Right ventricle myocardium superior (tissue), 1 donor: ENCODE measurements around the gene CPZ. TPM values are rescaled to one million over a fixed set of nuclear protein-coding genes. Genes with fewer than 3 reads are reported as not detected.

Experiments
- ATAC-seq: fragments of 200-7000 bp; cut with Tn5 transposase; one replicate; pipeline ENCODE4 v1.9.1; 2020; ENCODE audit warnings: mild to moderate bottlenecking; ENCODE audit not compliant: poor library complexity
- DNase-seq: peaks from one replicate; pipeline ENCODE4 v3.0.0-alpha.2; 2020
- intact Hi-C: fragments of 100-400 bp; cut with DNase I; formaldehyde crosslinking; loops from one replicate; pipeline ENCODE4 v1.11.2; 2022
- total RNA-seq: library from RNA; stranded (reverse); fragmentation: NEBNext Ultra II Directional; extraction: Animal tissue kit (Norgen Biotek cat#: 25700); gene quantifications from one replicate; pipeline ENCODE4 v1.2.1, GENCODE V29; 2021
- donor health status: DM: no; HTN: yes; CAD: no; lungs with severe emphysema.

The CPZ gene
- total RNA-seq, 1 donor from 2014 or later, result not detected

DNA sequence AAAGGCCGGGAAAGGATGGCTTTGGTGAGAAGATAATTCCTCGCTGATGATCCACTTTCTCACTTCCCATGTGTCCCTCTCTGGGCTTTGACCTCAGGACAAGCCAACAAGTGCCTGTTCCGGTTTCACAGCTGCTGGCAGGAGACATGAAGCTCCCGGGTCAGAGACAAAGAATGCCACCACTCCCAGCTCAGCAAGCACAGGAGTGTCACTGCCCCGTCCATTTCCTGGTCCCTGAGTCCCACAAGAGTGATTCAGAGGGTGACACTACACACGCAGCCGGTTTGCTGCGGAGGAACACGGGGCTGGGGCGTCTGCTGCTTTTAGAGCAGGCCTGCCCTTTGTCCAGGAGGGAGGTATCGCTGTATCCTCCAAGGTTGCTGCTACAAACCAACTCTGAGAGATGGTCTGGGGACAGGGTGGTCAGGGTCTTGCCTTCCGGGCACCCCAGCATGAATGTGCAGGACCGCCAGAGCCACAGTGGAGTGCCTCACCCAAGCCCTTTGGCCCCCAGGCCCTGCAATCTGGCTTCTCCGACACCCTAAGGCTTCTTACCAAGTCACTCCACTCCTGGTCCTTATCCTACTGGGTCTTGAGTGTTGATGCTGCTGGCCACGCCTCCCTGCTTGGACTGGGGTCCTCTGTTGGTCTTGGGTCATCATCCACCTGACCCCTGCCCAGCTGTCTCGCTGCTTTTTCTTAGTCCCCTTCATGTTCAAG is 49.5 kb downstream of the CPZ start:
- intact Hi-C loops, result no loop called here
- ATAC-seq (no peak), DNase-seq (no peak)

GRCh38 chr4:8642651-8643321 is 50.2 kb downstream of the CPZ start:
- intact Hi-C loops, result no loop called here
- ATAC-seq, result no peak
- DNase-seq, result no peak

DNA sequence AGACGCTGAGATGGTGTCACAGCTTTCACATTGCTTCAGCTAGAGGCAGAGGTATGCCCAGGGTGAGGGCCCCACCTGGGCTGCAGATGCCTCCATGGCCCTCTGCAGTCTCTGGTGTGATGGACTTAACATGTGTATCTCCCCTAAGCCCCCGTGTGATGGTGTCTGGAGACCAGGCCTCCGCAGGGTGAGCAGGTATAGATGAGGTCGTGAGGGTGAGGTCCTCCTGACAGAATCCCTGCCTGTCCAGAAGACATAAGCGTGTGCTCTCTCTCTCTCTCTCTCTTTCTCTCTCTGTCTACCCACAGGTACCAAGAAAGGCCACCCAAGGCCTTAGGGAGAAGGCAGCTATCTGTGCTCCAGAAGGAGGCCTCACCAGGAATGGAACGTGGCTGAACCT is 50.9 kb downstream of the CPZ start:
- intact Hi-C loops, result no loop called here
- DNase-seq, result no peak
- ATAC-seq, result no peak

DNA sequence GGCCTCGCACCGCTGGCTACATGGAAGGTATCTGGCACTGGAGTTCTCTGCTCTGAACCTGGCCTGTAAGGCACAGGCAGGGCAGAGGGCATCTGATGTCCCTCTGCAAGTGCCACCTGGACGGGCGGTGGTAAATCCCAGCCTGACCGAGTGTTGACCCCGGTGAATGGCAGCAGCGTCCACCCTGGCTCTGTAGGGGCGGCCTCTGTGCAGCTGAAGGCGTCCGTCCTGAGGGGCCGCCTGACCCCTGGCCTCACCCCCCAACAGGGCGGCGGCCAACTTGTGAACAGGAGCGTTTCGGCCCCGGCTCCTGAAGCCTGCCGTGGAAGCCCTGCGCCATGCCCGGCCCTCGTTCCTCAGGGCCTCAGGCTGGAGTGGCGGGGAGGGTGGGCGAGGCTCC is 51.4 kb downstream of the CPZ start:
- ATAC-seq (no peak), DNase-seq (no peak)
- intact Hi-C loops, result no loop called here

DNA sequence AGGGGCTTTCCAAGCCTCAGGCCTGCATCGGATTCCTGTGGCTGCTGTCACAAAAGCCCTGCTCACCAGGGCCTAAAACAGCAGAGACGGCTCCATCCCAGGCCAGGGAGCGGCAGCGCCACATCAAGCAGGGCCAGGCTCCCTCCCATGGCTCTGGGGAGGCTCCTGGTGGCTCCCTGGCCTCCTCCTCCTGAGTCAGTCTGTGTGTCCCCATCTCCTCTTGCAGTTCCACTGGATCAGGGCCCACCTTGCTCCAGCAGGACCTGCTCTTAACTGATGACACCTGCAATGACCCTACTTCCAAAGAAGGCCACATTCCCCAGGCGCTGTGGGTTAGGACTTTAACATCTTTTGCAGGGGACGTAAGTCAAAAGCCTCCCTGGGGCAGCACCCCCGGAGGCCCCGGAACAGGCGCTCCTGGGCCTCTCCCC is 51.9 kb downstream of the CPZ start:
- intact Hi-C loops, result no loop called here
- ATAC-seq, result no peak
- no peak for DNase-seq

- ATAC-seq (no peak), DNase-seq (no peak)
- intact Hi-C loops, result no loop called here
Measured at GRCh38 chr4:8644966-8645752, 52.6 kb downstream of the CPZ start.

- DNase-seq (no peak), ATAC-seq (no peak)
- intact Hi-C loops, result no loop called here
Measured at GRCh38 chr4:8645753-8646124, 53.2 kb downstream of the CPZ start.

GRCh38 chr4:8646296-8647093 is 53.9 kb downstream of the CPZ start:
- intact Hi-C loops, result no loop called here
- DNase-seq (no peak), ATAC-seq (no peak)

- intact Hi-C loops, result no loop called here
- DNase-seq (no peak), ATAC-seq (no peak)
Measured at GRCh38 chr4:8647094-8647570, 54.6 kb downstream of the CPZ start.

- ATAC-seq (no peak), DNase-seq (no peak)
- intact Hi-C loops, result no loop called here
Measured at GRCh38 chr4:8647626-8648025, 55.1 kb downstream of the CPZ start.

GRCh38 chr4:8648296-8648695 is 55.7 kb downstream of the CPZ start:
- no peak for ATAC-seq
- intact Hi-C loops, result no loop called here
- no peak for DNase-seq

GRCh38 chr4:8648816-8649630 is 56.5 kb downstream of the CPZ start:
- ATAC-seq, result no peak
- intact Hi-C loops, result no loop called here
- no peak for DNase-seq

GRCh38 chr4:8649631-8650361 is 57.2 kb downstream of the CPZ start:
- intact Hi-C loops, result no loop called here
- DNase-seq (no peak), ATAC-seq (no peak)

DNA sequence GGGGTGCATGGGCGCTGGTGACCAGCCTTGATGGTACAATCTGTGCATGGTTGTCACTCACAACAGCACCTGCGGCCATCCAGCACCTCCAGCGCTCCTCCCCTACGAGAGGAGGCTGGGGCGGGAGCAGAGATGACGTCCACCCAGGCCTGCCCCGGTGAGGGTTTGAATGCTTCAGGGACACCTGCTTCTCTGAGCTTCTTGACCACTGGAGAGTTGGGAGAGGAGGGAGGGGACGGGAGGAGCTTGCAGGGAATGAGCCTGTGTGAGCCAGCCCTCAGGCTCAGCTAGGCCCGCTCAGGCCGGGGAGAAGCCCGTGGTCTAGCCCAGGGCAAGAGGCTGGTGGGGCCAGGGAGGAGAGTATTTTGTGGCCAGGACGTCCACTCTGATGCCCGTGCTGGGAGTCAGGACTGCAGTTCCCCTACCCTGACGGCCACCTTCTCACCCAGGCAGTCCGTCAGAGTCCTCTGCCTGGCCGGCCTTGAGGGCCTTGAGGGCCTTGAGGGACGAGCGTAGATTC is 59.2 kb downstream of the CPZ start:
- DNase-seq (no peak), ATAC-seq (no peak)
- intact Hi-C loops, result no loop called here

DNA sequence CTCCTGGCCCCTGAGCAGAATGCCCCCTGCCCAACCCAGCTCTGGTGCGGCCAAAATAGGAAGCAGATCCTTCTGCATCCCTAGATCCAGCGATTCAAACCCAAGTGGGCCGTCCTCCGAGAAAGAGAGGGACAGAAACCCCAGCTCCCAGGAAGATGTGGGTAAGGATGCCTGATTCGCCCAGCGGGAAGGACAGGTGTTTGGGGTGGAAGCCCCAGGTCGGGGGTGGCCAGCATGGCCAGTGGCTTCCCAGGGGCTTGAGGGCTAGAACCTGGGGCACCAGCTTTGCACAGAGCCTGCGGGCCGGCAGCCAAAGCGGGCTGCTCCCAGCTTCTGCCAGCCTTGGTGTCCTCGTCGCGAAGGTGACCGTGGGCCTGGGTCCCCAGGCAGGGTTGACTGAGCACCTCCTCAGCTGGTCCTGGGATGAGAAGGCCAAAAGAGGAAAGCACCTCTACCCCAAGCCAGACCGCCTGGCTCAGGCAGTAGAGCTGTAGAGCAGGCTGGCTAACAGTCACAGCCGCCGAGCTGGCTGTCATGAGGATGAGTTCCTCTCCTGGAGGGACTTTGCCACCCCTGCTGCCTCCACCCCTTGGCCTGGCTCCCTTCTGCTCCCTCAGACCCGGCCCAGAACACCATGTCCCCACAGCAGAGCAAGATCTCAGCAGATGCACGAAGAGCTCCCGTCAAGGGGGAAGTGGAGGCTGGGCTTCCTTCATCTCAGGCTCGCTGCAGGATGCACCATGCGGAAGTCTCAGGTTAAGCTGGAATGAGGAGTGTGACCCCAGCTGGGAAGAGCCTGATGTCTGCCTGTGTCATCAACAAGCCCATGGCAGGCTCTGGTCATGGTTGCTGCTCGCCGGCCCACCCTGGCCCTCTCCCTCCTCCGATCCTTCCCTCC is 59.9 kb downstream of the CPZ start:
- DNase-seq (no peak), ATAC-seq (no peak)
- intact Hi-C loops, result no loop called here

DNA sequence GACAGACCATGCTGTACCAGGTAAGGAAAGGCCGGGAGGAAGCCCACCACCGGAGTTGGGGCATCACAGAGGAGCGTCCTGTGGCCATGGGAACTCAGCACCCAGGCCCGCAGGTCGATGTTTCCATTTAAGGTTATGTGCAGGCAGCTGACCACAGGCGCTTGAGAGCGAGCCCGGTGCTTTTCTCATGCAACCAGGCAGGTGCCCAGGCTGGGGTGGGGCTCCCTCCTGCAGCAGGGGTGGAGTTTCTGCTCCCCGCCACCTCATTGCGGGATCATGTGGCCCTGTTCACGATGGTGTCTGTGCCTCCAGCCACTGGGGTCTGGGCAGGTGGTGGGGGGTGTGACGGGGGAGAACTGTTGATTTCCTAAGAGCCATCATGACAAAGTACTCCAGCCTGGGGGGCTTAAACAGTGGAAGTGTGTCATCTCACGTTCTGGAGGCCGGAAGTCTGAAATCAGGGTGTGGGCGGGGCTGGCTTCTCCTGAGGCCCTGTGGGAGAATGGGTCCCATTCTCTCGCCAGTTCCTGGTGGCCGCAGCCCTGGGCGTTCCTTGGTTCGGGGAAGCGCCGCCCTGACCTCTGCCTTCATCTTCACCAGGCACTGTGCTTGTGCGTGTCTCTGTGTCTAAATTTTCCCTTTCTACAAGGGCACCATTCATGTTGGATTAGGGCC is 60.9 kb downstream of the CPZ start:
- intact Hi-C loops, result no loop called here
- no peak for ATAC-seq
- DNase-seq, result no peak
